Type B pancreatic cell (in vitro differentiated cells): ENCODE data around the gene CNTN1. TPM values are rescaled to one million over a fixed set of nuclear protein-coding genes. Genes with fewer than 3 reads are reported as not detected.

Source experiments
- DNase-seq: peaks from one replicate; pipeline ENCODE4 v3.0.0; 2021; ENCODE audit warnings: mixed read lengths; ENCODE audit not compliant: unreplicated experiment; ENCODE audit errors: extremely low spot score
- H3K27ac Mint-ChIP-seq: 2 replicates; pipeline ENCODE4 v1.8.0; 2021; ENCODE audit warnings: mild to moderate bottlenecking, mixed read lengths
- H3K27me3 Mint-ChIP-seq: 2 replicates; pipeline ENCODE4 v1.8.0; 2021; ENCODE audit warnings: mixed read lengths
- H3K36me3 Mint-ChIP-seq: 2 replicates; pipeline ENCODE4 v1.8.0; 2021; ENCODE audit warnings: mixed read lengths
- H3K4me1 Mint-ChIP-seq: one replicate; pipeline ENCODE4 v1.8.0; 2021; ENCODE audit warnings: mixed read lengths; ENCODE audit not compliant: unreplicated experiment
- H3K4me3 Mint-ChIP-seq: 2 replicates; pipeline ENCODE4 v1.8.0; 2021; ENCODE audit warnings: mild to moderate bottlenecking, mixed read lengths
- H3K9me3 Mint-ChIP-seq: 2 replicates; pipeline ENCODE4 v1.8.0; 2021; ENCODE audit warnings: mixed read lengths
- CTCF ChIP-seq: fragments of 200-600 bp; sonication (generic); conservative IDR thresholded peaks from 2 replicates; pipeline ENCODE4 v1.5.0; 2021; ENCODE audit warnings: antibody characterized with exemption, mild to moderate bottlenecking
- total RNA-seq: library from RNA; stranded (reverse); gene quantifications from 2 replicates; pipeline ENCODE4 v1.2.1, GENCODE V29; 2021; ENCODE audit warnings: low replicate concordance

The CNTN1 gene
- total RNA-seq, 1 donor from 2014 or later, result 19.3 TPM

DNA sequence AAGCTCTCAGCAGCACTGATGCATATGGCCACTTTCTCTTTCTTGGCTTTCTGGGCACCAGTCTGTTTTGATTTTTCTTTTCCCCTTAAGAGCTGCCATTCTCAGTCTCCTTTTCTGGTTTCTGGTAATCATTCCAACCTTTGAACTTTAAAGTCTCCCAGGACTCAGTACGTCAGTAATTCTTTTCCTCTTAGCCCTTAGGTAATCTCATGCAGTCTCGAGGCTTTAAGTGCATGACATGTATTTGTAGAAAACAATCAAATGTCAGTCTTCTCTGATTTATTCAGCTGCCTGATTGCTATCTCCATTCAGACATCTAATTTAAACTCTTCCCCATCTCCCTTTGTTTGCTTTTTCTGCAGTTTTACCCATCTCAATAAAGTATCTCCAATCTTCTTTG is 356.8 kb downstream of the CNTN1 start:
- Mint-ChIP-seq H3K9me3 (no peaks in the 10 kb centered on the region), H3K27me3 (no peaks in the 10 kb centered on the region), H3K4me1 (no peaks in the 10 kb centered on the region), H3K36me3 (no peaks in the 10 kb centered on the region), H3K4me3 (no peak overlapping the region), H3K27ac (no peak overlapping the region)
- no peak for TF ChIP-seq CTCF
- no peak for DNase-seq

GRCh38 chr12:41051954-41052353 is 359.7 kb downstream of the CNTN1 start:
- Mint-ChIP-seq H3K4me1 (peaks cover 4% of the 10 kb centered on the region), H3K27ac (no peak overlapping the region), H3K4me3 (no peak overlapping the region), H3K9me3 (no peaks in the 10 kb centered on the region), H3K36me3 (no peaks in the 10 kb centered on the region), H3K27me3 (no peaks in the 10 kb centered on the region)
- DNase-seq, result no peak
- no peak for TF ChIP-seq CTCF

GRCh38 chr12:41052441-41052840 is 360.2 kb downstream of the CNTN1 start:
- no peaks in the 10 kb centered on the region for H3K9me3 Mint-ChIP-seq
- no peak for DNase-seq
- H3K27ac Mint-ChIP-seq, result no peak overlapping the region
- H3K27me3 Mint-ChIP-seq, result no peaks in the 10 kb centered on the region
- no peaks in the 10 kb centered on the region for H3K36me3 Mint-ChIP-seq
- H3K4me1 Mint-ChIP-seq, result peaks cover 4% of the 10 kb centered on the region
- H3K4me3 Mint-ChIP-seq, result no peak overlapping the region
- no peak for TF ChIP-seq CTCF

- Mint-ChIP-seq H3K27ac (no peak overlapping the region), H3K27me3 (no peaks in the 10 kb centered on the region), H3K9me3 (no peaks in the 10 kb centered on the region), H3K4me1 (peaks cover 4% of the 10 kb centered on the region), H3K36me3 (no peaks in the 10 kb centered on the region), H3K4me3 (no peak overlapping the region)
- DNase-seq, result no peak
- no peak for TF ChIP-seq CTCF
Observed at GRCh38 chr12:41053046-41053445, 360.8 kb downstream of the CNTN1 start.

DNA sequence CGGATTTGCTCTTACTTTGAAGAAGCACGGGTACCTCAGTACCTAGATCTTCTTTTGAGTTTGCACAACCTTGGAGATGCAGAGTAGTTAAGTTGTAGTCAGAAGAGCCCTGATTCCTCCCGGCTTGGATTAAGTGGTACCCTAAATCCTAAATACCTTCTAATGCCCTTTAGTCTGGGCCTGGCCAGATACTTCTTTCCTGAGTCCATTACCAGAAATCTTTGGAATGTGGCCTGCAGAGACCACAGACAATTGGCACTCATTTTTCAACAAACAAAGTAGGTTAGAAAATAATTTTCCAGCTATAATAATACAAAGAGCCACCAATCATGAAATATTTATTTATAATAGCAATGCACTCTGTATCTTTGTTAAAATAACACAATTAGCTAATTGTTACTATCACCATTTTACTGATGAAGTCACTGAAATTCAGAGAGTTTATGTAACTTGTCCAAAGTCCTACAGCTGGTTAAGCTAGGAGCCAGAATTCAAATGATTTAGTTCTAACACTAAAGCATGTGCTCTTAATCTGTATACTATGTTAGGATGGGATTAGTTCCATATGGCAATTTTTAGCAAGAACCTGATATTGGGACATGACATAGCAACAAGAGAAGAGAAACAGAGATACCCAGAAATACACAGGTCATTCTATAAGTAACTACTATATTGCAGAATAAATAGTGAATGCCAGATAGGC is 363.8 kb downstream of the CNTN1 start:
- H3K4me1 Mint-ChIP-seq, result peaks cover 4% of the 10 kb centered on the region
- H3K27ac Mint-ChIP-seq, result no peak overlapping the region
- DNase-seq, result no peak
- no peak overlapping the region for H3K4me3 Mint-ChIP-seq
- no peaks in the 10 kb centered on the region for H3K9me3 Mint-ChIP-seq
- no peaks in the 10 kb centered on the region for H3K36me3 Mint-ChIP-seq
- no peaks in the 10 kb centered on the region for H3K27me3 Mint-ChIP-seq
- no peak for TF ChIP-seq CTCF
